ENCODE data around the gene DIABLO. TPM values are rescaled to one million over a fixed set of nuclear protein-coding genes. Genes with fewer than 3 reads are reported as not detected.

The DIABLO gene
- total RNA-seq, 1 experiment from 2014 or later: 74.6 TPM

DNA sequence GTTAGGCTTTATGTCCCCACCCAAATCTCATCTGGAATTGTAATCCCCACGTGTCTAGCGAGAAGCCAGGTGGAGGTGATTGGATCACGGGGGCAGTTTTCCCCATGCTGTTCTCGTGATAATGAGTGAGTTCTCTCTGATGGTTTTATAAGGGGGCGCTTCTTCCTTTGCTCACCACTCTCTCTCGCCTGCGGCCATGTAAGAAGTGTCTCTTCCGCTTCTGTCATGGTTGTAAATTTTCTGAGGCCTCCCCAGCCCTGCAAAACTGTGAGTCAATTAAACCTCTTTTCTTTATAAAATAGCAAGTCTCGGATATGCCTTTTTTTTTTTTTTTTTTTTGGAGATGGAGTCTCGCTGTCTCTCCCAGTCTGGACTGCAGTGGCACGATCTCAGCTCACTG is 65.1 kb downstream of the DIABLO start:
- Histone ChIP-seq H2AK5ac (ENCODE audit: insufficient read length, low read length) (no peak overlapping the region), H3K23ac (ENCODE audit: insufficient read length, low read depth, low read length) (no peak overlapping the region), H3K4ac (ENCODE audit: low read depth, low read length) (no peak overlapping the region), H3K79me1 (ENCODE audit: insufficient read depth, low read depth, low read length, poor library complexity, severe bottlenecking) (no peaks in the 10 kb centered on the region), H2BK12ac (ENCODE audit: insufficient read length, low read depth, low read length) (no peak overlapping the region), H2BK120ac (ENCODE audit: low read depth, low read length, poor library complexity, severe bottlenecking) (no peak overlapping the region), H2AFZ (ENCODE audit: low read length) (no peak overlapping the region), H2BK5ac (ENCODE audit: insufficient read length, low read length) (no peak overlapping the region), H2BK20ac (ENCODE audit: low read depth, low read length, poor library complexity, severe bottlenecking) (no peak overlapping the region), H3K14ac (ENCODE audit: insufficient read depth, low read length) (no peak overlapping the region), H3K4me1 (ENCODE audit: insufficient read depth, low read length) (no peaks in the 10 kb centered on the region), H2BK15ac (ENCODE audit: low read depth, low read length) (no peak overlapping the region), H3K9ac (ENCODE audit: extremely low read depth, insufficient read length, low read length) (no peak overlapping the region), H3K23me2 (ENCODE audit: insufficient read length, low read depth, low read length, poor library complexity, severe bottlenecking) (no peaks in the 10 kb centered on the region), H4K20me1 (ENCODE audit: control insufficient read depth, insufficient read depth, insufficient read length) (no peaks in the 10 kb centered on the region), H4K5ac (ENCODE audit: insufficient read length, low read depth, low read length) (no peak overlapping the region), H3K4me2 (ENCODE audit: insufficient read depth, insufficient read length, low read length) (no peak overlapping the region), H4K8ac (replicated peaks; ENCODE audit: insufficient read length, low read depth, low read length) (no peak overlapping the region), H3K18ac (ENCODE audit: insufficient read length, low read depth, low read length) (no peak overlapping the region), H3K9me3 (ENCODE audit: control insufficient read depth, low read depth, low read length) (no peaks in the 10 kb centered on the region), H3K79me2 (ENCODE audit: insufficient read depth, low read length) (no peaks in the 10 kb centered on the region), H3K27ac (ENCODE audit: insufficient read length, low read depth, low read length) (no peak overlapping the region), H3K56ac (ENCODE audit: insufficient read length, low read depth, low read length) (no peak overlapping the region), H3K27me3 (ENCODE audit: insufficient read depth, low read length) (no peaks in the 10 kb centered on the region), H4K91ac (ENCODE audit: insufficient read length, low read depth, low read length) (no peak overlapping the region), H3T11ph (ENCODE audit: low read length) (no peak overlapping the region)
- peaks cover 5 to 7% of the 10 kb centered on the region in 2 experiments; a peak in 3 of 4 replicates for H3K4me1 Mint-ChIP-seq
- no peak overlapping the region for H3K27ac Mint-ChIP-seq
- WGBS (ENCODE audit: extremely low coverage, insufficient read length, low lambda C conversion rate): no CpG with 5 or more reads among the region's 11 CpGs
- H3K9me3 Mint-ChIP-seq: no peaks in the 10 kb centered on the region
- TF ChIP-seq CTCF (conservative IDR thresholded peaks at IDR 0.05): no peak
- peaks cover 3% of the 10 kb centered on the region for H3K27me3 Mint-ChIP-seq (ENCODE audit: low read depth)
- DNase-seq: no peak
- no peaks in the 10 kb centered on the region for H3K36me3 Mint-ChIP-seq (ENCODE audit: insufficient read depth in 1 of 3, low read depth in 3 of 3)
- H3K4me3 Mint-ChIP-seq: no peak overlapping the region
